HepG2 (cell line): ENCODE results near the gene ENPP7. TPM values are rescaled to one million over a fixed set of nuclear protein-coding genes. Genes with fewer than 3 reads are reported as not detected.

Experiments
- CC2D1A ChIP-seq: sonication (generic); formaldehyde crosslinking; IDR thresholded peaks from 2 replicates; pipeline ENCODE4 v1.8.1; 2023; ENCODE audit warnings: mild to moderate bottlenecking, missing genetic modification reagents
- GABPA ChIP-seq, 2 experiments: IDR thresholded peaks; 2 replicates each; pipeline ENCODE4 v1.6.1; 2011 to 2016; ENCODE audit warnings: low read depth in 2 of 2, low read length in 1 of 2, missing biosample characterization in 1 of 2, missing genetic modification characterization in 1 of 2
- GLI4 ChIP-seq: sonication (generic); formaldehyde crosslinking; IDR thresholded peaks from 2 replicates; pipeline ENCODE4 v1.5.1; 2020; ENCODE audit warnings: missing genetic modification reagents, mild to moderate bottlenecking, moderate library complexity, borderline replicate concordance
- GTF2F1 ChIP-seq: fragments of 150-350 bp; IDR thresholded peaks from 2 replicates; pipeline ENCODE4 v1.6.1; 2014; ENCODE audit warnings: low read length
- HMGA1 ChIP-seq: sonication (generic); formaldehyde crosslinking; conservative IDR thresholded peaks from 2 replicates; pipeline ENCODE4 v1.4.0; 2020; ENCODE audit warnings: missing genetic modification reagents
- JUN ChIP-seq: sonication (generic); formaldehyde crosslinking; IDR thresholded peaks from 2 replicates; pipeline ENCODE4 v1.4.0; 2020; ENCODE audit warnings: mild to moderate bottlenecking, missing genetic modification reagents
- KLF12 ChIP-seq: sonication (generic); formaldehyde crosslinking; IDR thresholded peaks from 2 replicates; pipeline ENCODE4 v1.4.0; 2020; ENCODE audit warnings: missing genetic modification reagents, borderline replicate concordance
- LCORL ChIP-seq, 2 experiments: fragments of 450-650 bp in 1 of 2; sonication (generic) in 1 of 2; formaldehyde crosslinking in 1 of 2; IDR thresholded peaks; 2 replicates each; pipeline versions ENCODE4 v1.5.0 to v1.6.1; 2017 to 2020; ENCODE audit warnings: antibody characterized with exemption in 1 of 2, missing genetic modification reagents in 1 of 2
- MBD4 ChIP-seq: IDR thresholded peaks from 2 replicates; pipeline ENCODE4 v1.6.1; 2012; ENCODE audit warnings: low read length, inconsistent platforms, borderline replicate concordance
- NFE2L1 ChIP-seq: sonication (generic); formaldehyde crosslinking; IDR thresholded peaks from 2 replicates; pipeline ENCODE4 v1.4.0; 2020; ENCODE audit warnings: missing genetic modification reagents, mild to moderate bottlenecking, borderline replicate concordance
- RBAK ChIP-seq: sonication (generic); formaldehyde crosslinking; IDR thresholded peaks from 2 replicates; pipeline ENCODE4 v1.5.1; 2020; ENCODE audit warnings: mild to moderate bottlenecking, missing genetic modification reagents
- RBM22 ChIP-seq: fragments of 200-400 bp; formaldehyde crosslinking; optimal IDR thresholded peaks from 2 replicates; pipeline ENCODE3; 2017; ENCODE audit warnings: mild to moderate bottlenecking, low read length, moderate library complexity
- ZBTB20 ChIP-seq: sonication (generic); formaldehyde crosslinking; IDR thresholded peaks from 2 replicates; pipeline ENCODE4 v1.8.1; 2023; ENCODE audit warnings: missing genetic modification reagents, low read depth, mild to moderate bottlenecking, borderline replicate concordance
- ZNF335 ChIP-seq: sonication (generic); formaldehyde crosslinking; IDR thresholded peaks from 2 replicates; pipeline ENCODE4 v1.4.0; 2020; ENCODE audit warnings: missing genetic modification reagents
- ZNF501 ChIP-seq: sonication (generic); formaldehyde crosslinking; IDR thresholded peaks from 2 replicates; pipeline ENCODE4 v1.5.1; 2020; ENCODE audit warnings: mild to moderate bottlenecking, moderate library complexity, missing genetic modification reagents
- ZNF552 ChIP-seq: sonication (generic); formaldehyde crosslinking; IDR thresholded peaks from 2 replicates; pipeline ENCODE4 v1.9.0; 2022; ENCODE audit warnings: missing genetic modification reagents, mild to moderate bottlenecking, borderline replicate concordance
- ZNF777 ChIP-seq: sonication (generic); formaldehyde crosslinking; IDR thresholded peaks from 2 replicates; pipeline ENCODE4 v1.4.0; 2020; ENCODE audit warnings: missing genetic modification reagents
- polyA plus RNA-seq, 8 experiments: library from polyadenylated mRNA; depleted of rRNA in 3 of 8; stranded (reverse) in 7 of 8; unstranded in 1 of 8; fragments of >200 nt; fragmentation: Illumina TruSeq in 4 of 8; extraction: Trizol in 4 of 8; gene quantifications; 2 replicates each; pipeline versions ENCODE4 v1.2.1 to v1.2.3, GENCODE V29; 2011 to 2016; ENCODE audit warnings: low read depth in 4 of 8, missing spikeins in 1 of 8, mixed read lengths in 1 of 8; ENCODE audit not compliant: insufficient read depth in 1 of 8
- total RNA-seq, 5 experiments: library from RNA; depleted of rRNA; stranded (reverse); fragments of >200 nt; fragmentation: Illumina TruSeq; extraction: Trizol; gene quantifications; 2 replicates each; pipeline ENCODE4 v1.2.3, GENCODE V29; 2016; ENCODE audit warnings: low read depth in 1 of 5
- TF ChIP-seq, protein P1 (sequence below): sonication (generic); formaldehyde crosslinking; IDR thresholded peaks from 2 replicates; pipeline ENCODE4 v1.5.1; 2020; ENCODE audit warnings: missing genetic modification reagents, mild to moderate bottlenecking, borderline replicate concordance
- TF ChIP-seq, protein P2 (sequence below): sonication (generic); formaldehyde crosslinking; IDR thresholded peaks from 2 replicates; pipeline ENCODE4 v1.8.0; 2023; ENCODE audit warnings: mild to moderate bottlenecking, missing genetic modification reagents
- TF ChIP-seq, protein P3 (sequence below): sonication (generic); formaldehyde crosslinking; IDR thresholded peaks from 2 replicates; pipeline ENCODE4 v1.8.0; 2022; ENCODE audit warnings: mild to moderate bottlenecking, missing genetic modification reagents
- TF ChIP-seq, protein P4 (sequence below): IDR thresholded peaks from 2 replicates; pipeline ENCODE4 v1.6.1; 2018; ENCODE audit warnings: missing genetic modification reagents, mild to moderate bottlenecking, missing compliant biosample characterization
- TF ChIP-seq, protein P5 (sequence below): IDR thresholded peaks from 2 replicates; pipeline ENCODE4 v1.6.1; 2012; ENCODE audit warnings: low read depth, low read length, improper control_type of control experiment

Gene ENPP7
- total and polyA plus RNA-seq, 2 of the 13 experiments (the other 11 are each of a cell fraction or from before 2014, with no cell fraction given): 1.1 to 2.2 TPM

DNA sequence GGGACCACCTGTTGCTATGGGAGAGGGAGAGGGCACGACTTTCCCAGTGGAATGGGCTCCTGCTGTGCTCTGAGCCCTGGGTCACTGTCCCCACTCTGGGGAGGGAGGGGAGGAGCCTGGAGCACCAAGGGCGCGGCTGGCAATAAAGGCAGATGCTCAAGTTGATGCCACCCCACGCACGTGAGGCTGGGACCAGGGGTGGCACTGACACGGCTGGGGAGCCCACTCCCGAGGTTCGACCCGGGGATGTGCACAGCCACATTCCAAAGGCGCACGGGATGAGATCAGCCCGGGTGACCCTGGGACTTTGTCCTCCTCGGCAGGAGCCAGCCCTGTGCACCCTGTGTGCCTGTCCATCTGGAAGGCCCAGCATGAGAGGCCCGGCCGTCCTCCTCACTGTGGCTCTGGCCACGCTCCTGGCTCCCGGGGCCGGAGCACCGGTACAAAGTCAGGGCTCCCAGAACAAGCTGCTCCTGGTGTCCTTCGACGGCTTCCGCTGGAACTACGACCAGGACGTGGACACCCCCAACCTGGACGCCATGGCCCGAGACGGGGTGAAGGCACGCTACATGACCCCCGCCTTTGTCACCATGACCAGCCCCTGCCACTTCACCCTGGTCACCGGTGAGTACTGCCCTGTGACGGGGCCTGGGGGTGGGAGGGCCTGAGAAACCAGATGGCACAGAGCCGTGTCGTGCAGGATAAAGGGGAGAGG lies at the start of gene ENPP7 (continued):
- no peak for TF ChIP-seq ZNF335 (CRISPR knock-in tag)
- TF ChIP-seq, protein P1, sequence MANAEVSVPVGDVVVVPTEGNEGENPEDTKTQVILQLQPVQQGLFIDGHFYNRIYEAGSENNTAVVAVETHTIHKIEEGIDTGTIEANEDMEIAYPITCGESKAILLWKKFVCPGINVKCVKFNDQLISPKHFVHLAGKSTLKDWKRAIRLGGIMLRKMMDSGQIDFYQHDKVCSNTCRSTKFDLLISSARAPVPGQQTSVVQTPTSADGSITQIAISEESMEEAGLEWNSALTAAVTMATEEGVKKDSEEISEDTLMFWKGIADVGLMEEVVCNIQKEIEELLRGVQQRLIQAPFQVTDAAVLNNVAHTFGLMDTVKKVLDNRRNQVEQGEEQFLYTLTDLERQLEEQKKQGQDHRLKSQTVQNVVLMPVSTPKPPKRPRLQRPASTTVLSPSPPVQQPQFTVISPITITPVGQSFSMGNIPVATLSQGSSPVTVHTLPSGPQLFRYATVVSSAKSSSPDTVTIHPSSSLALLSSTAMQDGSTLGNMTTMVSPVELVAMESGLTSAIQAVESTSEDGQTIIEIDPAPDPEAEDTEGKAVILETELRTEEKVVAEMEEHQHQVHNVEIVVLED (CRISPR knock-in tag): 0 out of 2 replicates have a peak, but pooled peaks have one; percentile 16
- no peak for TF ChIP-seq NFE2L1 (CRISPR knock-in tag)
- TF ChIP-seq LCORL (IDR thresholded peaks at IDR 0.05): no peak
- peak; percentile 78 for TF ChIP-seq LCORL (CRISPR knock-in tag; IDR thresholded peaks at IDR 0.05)
- TF ChIP-seq ZNF552 (CRISPR knock-in tag): no peak
- no peak for TF ChIP-seq CC2D1A (CRISPR knock-in tag)
- TF ChIP-seq, protein P2, sequence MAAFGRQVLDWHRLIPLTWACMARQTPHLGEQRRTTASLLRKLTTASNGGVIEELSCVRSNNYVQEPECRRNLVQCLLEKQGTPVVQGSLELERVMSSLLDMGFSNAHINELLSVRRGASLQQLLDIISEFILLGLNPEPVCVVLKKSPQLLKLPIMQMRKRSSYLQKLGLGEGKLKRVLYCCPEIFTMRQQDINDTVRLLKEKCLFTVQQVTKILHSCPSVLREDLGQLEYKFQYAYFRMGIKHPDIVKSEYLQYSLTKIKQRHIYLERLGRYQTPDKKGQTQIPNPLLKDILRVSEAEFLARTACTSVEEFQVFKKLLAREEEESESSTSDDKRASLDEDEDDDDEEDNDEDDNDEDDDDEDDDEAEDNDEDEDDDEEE (CRISPR knock-in tag): peak; percentile 67; the same call in 1 of the 2 replicates
- TF ChIP-seq, protein P3, sequence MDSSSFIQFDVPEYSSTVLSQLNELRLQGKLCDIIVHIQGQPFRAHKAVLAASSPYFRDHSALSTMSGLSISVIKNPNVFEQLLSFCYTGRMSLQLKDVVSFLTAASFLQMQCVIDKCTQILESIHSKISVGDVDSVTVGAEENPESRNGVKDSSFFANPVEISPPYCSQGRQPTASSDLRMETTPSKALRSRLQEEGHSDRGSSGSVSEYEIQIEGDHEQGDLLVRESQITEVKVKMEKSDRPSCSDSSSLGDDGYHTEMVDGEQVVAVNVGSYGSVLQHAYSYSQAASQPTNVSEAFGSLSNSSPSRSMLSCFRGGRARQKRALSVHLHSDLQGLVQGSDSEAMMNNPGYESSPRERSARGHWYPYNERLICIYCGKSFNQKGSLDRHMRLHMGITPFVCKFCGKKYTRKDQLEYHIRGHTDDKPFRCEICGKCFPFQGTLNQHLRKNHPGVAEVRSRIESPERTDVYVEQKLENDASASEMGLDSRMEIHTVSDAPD (CRISPR knock-in tag): no peak
- peak; percentile 23; the same call in 1 of the 2 replicates for TF ChIP-seq GLI4
- no peak for TF ChIP-seq GTF2F1
- TF ChIP-seq MBD4: no peak
- TF ChIP-seq RBM22: no peak
- 0 out of 2 replicates have a peak, but pooled peaks have one; percentile 30 for TF ChIP-seq ZBTB20 (CRISPR knock-in tag)
- peak; percentile 84 for TF ChIP-seq ZNF777 (CRISPR knock-in tag)
- no peak for TF ChIP-seq GABPA (IDR thresholded peaks at IDR 0.05; ENCODE audit: low read depth, low read length)
- TF ChIP-seq GABPA (CRISPR knock-in tag; IDR thresholded peaks at IDR 0.05; ENCODE audit: low read depth): no peak
- TF ChIP-seq HMGA1: no peak
- TF ChIP-seq KLF12 (CRISPR knock-in tag): no peak
- no peak; the same call in 1 of the 2 replicates for TF ChIP-seq RBAK
- TF ChIP-seq, protein P4, sequence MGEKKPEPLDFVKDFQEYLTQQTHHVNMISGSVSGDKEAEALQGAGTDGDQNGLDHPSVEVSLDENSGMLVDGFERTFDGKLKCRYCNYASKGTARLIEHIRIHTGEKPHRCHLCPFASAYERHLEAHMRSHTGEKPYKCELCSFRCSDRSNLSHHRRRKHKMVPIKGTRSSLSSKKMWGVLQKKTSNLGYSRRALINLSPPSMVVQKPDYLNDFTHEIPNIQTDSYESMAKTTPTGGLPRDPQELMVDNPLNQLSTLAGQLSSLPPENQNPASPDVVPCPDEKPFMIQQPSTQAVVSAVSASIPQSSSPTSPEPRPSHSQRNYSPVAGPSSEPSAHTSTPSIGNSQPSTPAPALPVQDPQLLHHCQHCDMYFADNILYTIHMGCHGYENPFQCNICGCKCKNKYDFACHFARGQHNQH (CRISPR knock-in tag): no peak
- TF ChIP-seq JUN (CRISPR knock-in tag): peak; percentile 71; the same call in 1 of the 2 replicates
- TF ChIP-seq, protein P5, sequence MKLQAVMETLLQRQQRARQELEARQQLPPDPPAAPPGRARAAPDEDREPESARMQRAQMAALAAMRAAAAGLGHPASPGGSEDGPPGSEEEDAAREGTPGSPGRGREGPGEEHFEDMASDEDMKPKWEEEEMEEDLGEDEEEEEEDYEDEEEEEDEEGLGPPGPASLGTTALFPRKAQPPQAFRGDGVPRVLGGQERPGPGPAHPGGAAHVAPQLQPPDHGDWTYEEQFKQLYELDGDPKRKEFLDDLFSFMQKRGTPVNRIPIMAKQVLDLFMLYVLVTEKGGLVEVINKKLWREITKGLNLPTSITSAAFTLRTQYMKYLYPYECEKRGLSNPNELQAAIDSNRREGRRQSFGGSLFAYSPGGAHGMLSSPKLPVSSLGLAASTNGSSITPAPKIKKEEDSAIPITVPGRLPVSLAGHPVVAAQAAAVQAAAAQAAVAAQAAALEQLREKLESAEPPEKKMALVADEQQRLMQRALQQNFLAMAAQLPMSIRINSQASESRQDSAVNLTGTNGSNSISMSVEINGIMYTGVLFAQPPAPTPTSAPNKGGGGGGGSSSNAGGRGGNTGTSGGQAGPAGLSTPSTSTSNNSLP: no peak
- peak; percentile 74 for TF ChIP-seq ZNF501
